IMR-90 (cell line): ENCODE measurements around the gene AKR1C2. TPM values are rescaled to one million over a fixed set of nuclear protein-coding genes. Genes with fewer than 3 reads are reported as not detected.
"Not testable (repeated sequence)": the region's sequence is repeated elsewhere in the genome, so short reads cannot be mapped to it uniquely, and the experiment has no call there.

Source experiments
- ATAC-seq: fragments of 200-7000 bp; cut with Tn5 transposase; 2 replicates; pipeline ENCODE4 v1.9.1; 2020; ENCODE audit warnings: low read depth, mild to moderate bottlenecking, moderate library complexity
- BruUV-seq: library from RNA; stranded (reverse); fragments of 400-500 nt; replicated peaks from 2 replicates; lab custom pipeline; 2021; lab: Mats Ljungman, UMichigan
- CTCF ChIA-PET: fragments of 300-600 bp; formaldehyde crosslinking; extraction: SDS; loops from one replicate; lab custom pipeline; 2021; ENCODE audit warnings: antibody characterized with exemption; lab: Yijun Ruan, JAX
- POLR2A ChIA-PET: fragments of 300-600 bp; sonication (Branson Sonifier 250); formaldehyde crosslinking; loops from one replicate; lab custom pipeline; 2022; ENCODE audit warnings: antibody characterized with exemption; ENCODE audit not compliant: unreplicated experiment; lab: Charles Lee
- DNase-seq: peaks from one replicate; pipeline ENCODE4 v3.0.0; 2013
- H2AFZ ChIP-seq: replicated peaks from 2 replicates; pipeline ENCODE3; 2013; ENCODE audit warnings: low read length, mild to moderate bottlenecking; ENCODE audit not compliant: poor library complexity
- H2AK5ac ChIP-seq: 2 replicates; pipeline ENCODE4 v1.6.1; 2013; ENCODE audit warnings: low read depth, low read length, inconsistent platforms
- H2AK9ac ChIP-seq: replicated peaks from 2 replicates; pipeline ENCODE3; 2013; ENCODE audit warnings: mild to moderate bottlenecking, low read depth, low read length, moderate library complexity; ENCODE audit not compliant: poor library complexity
- H2BK120ac ChIP-seq: 2 replicates; pipeline ENCODE4 v1.6.1; 2013; ENCODE audit warnings: low read depth, low read length, inconsistent platforms
- H2BK15ac ChIP-seq: 3 replicates; pipeline ENCODE4 v1.6.1; 2013; ENCODE audit warnings: low read depth, low read length, inconsistent platforms
- H2BK20ac ChIP-seq: 2 replicates; pipeline ENCODE4 v1.6.1; 2013; ENCODE audit warnings: low read depth, mild to moderate bottlenecking, inconsistent platforms, low read length, moderate library complexity
- H2BK5ac ChIP-seq: 2 replicates; pipeline ENCODE4 v1.6.1; 2013; ENCODE audit warnings: mild to moderate bottlenecking, low read depth, low read length, inconsistent platforms; ENCODE audit not compliant: poor library complexity, severe bottlenecking
- H3K14ac ChIP-seq: replicated peaks from 2 replicates; pipeline ENCODE4 v1.6.1; 2013; ENCODE audit warnings: low read depth, low read length, inconsistent platforms
- H3K18ac ChIP-seq: 2 replicates; pipeline ENCODE4 v1.6.1; 2013; ENCODE audit warnings: low read depth, low read length, control low read depth
- H3K23ac ChIP-seq: 2 replicates; pipeline ENCODE4 v1.6.1; 2013; ENCODE audit warnings: low read depth, low read length, inconsistent platforms
- H3K27ac ChIP-seq: 2 replicates; pipeline ENCODE4 v1.5.1; 2013; ENCODE audit warnings: mild to moderate bottlenecking, control low read depth, low read length; ENCODE audit not compliant: insufficient read depth
- H3K27me3 ChIP-seq: 2 replicates; pipeline ENCODE4 v1.6.1; 2013; ENCODE audit warnings: low read length; ENCODE audit not compliant: control insufficient read depth, insufficient read depth
- H3K36me3 ChIP-seq: 2 replicates; pipeline ENCODE4 v1.6.1; 2013; ENCODE audit warnings: low read length, mixed read lengths; ENCODE audit not compliant: control insufficient read depth, insufficient read depth
- H3K4ac ChIP-seq: 2 replicates; pipeline ENCODE4 v1.6.1; 2013; ENCODE audit warnings: low read depth, low read length, inconsistent platforms
- H3K4me1 ChIP-seq: 2 replicates; pipeline ENCODE4 v1.6.1; 2013; ENCODE audit warnings: low read length, mixed read lengths; ENCODE audit not compliant: control insufficient read depth, insufficient read depth
- H3K4me2 ChIP-seq: 2 replicates; pipeline ENCODE4 v1.6.1; 2013; ENCODE audit warnings: low read depth, mild to moderate bottlenecking, control low read depth, low read length, moderate library complexity
- H3K4me3 ChIP-seq: 2 replicates; pipeline ENCODE4 v1.5.1; 2013; ENCODE audit warnings: low read depth, mild to moderate bottlenecking, control low read depth, low read length, moderate library complexity; ENCODE audit not compliant: insufficient read depth
- H3K56ac ChIP-seq: 2 replicates; pipeline ENCODE4 v1.6.1; 2013; ENCODE audit warnings: low read length, inconsistent platforms; ENCODE audit not compliant: insufficient read depth; ENCODE audit errors: extremely low read depth
- H3K79me1 ChIP-seq, 2 experiments: 2 replicates each; pipeline ENCODE4 v1.6.1; 2013; ENCODE audit warnings: low read length in 2 of 2, inconsistent platforms in 1 of 2, low read depth in 1 of 2
- H3K9ac ChIP-seq: 2 replicates; pipeline ENCODE4 v1.6.1; 2013; ENCODE audit warnings: low read depth, low read length, control low read depth
- H3K9me1 ChIP-seq: 2 replicates; pipeline ENCODE4 v1.6.1; 2013; ENCODE audit warnings: low read length, inconsistent platforms; ENCODE audit not compliant: insufficient read depth
- H3K9me3 ChIP-seq: 2 replicates; pipeline ENCODE4 v1.6.1; 2013; ENCODE audit warnings: low read length; ENCODE audit not compliant: control insufficient read depth, insufficient read depth
- H4K20me1 ChIP-seq: 2 replicates; pipeline ENCODE4 v1.6.1; 2013; ENCODE audit warnings: low read length, inconsistent platforms; ENCODE audit not compliant: insufficient read depth
- H4K5ac ChIP-seq: 2 replicates; pipeline ENCODE4 v1.6.1; 2013; ENCODE audit warnings: mild to moderate bottlenecking, low read depth, low read length, control low read depth
- H4K8ac ChIP-seq, 2 experiments: 2 replicates each; pipeline ENCODE4 v1.6.1; 2013; ENCODE audit warnings: low read depth in 2 of 2, low read length in 2 of 2, control low read depth in 1 of 2, inconsistent platforms in 1 of 2
- H4K91ac ChIP-seq: 2 replicates; pipeline ENCODE4 v1.6.1; 2013; ENCODE audit warnings: low read depth, low read length, inconsistent platforms; ENCODE audit not compliant: insufficient read depth
- WGBS, 2 experiments: methylation state at CpG; one replicate each; pipeline versions ENCODE4 v1.1.5 to v1.1.7; 2013; ENCODE audit warnings: missing lambda C conversion rate in 2 of 2; ENCODE audit not compliant: insufficient read length in 1 of 2; ENCODE audit errors: extremely low coverage in 2 of 2; 5-methylcytosine and 5-hydroxymethylcytosine counted together
- dilution Hi-C: fragments of 300-500 bp; cut with HindIII; formaldehyde crosslinking; loops from one replicate; pipeline ENCODE4 v1.14.3; 2018; ENCODE audit warnings: low sequenced_read_pairs; ENCODE audit not compliant: unreplicated experiment
- in situ Hi-C: fragments of 300-500 bp; cut with MboI; formaldehyde crosslinking; loops from 3 replicates; pipeline ENCODE4 v1.14.3; 2019; ENCODE audit warnings: low sequenced_read_pairs, inconsistent platforms, mixed read lengths
- intact Hi-C: fragments of 100-400 bp; cut with micrococcal nuclease; formaldehyde crosslinking; loops from 2 replicates; pipeline ENCODE4 v1.10.0; 2022
- polyA plus RNA-seq, 3 experiments: library from polyadenylated mRNA; depleted of rRNA; stranded (reverse); fragments of >200 nt; gene quantifications; 2 replicates each; pipeline ENCODE4 v1.2.3, GENCODE V29; 2012; ENCODE audit warnings: low replicate concordance in 1 of 3
- total RNA-seq: library from RNA; depleted of rRNA; stranded (reverse); fragments of >200 nt; gene quantifications from 2 replicates; pipeline ENCODE4 v1.2.3, GENCODE V29; 2012

Gene AKR1C2
- total and polyA plus RNA-seq, 2 of the 4 experiments (the other 2 are of a cell fraction), result 0.36 to 1.0 TPM

DNA sequence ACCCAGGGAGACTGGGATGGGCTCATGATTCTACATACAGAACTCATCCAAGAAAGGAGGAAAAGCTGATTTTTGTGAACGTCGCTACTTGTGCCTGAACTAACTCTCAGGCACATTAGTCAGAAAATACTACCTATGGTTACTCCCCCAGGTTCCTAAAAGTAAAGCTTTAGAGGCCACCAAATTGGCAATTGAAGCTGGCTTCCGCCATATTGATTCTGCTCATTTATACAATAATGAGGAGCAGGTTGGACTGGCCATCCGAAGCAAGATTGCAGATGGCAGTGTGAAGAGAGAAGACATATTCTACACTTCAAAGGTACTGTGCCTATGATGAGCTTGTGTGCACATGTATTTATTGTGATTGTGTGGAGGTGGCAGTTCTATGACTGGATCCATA lies 37.9 kb downstream of the AKR1C2 start:
- H3K14ac ChIP-seq, H2BK5ac ChIP-seq, H2AFZ ChIP-seq, dilution Hi-C loops, H3K9me1 ChIP-seq, H3K27me3 ChIP-seq, BruUV-seq, H2BK120ac ChIP-seq, ATAC-seq, H2BK20ac ChIP-seq, DNase-seq, POLR2A ChIA-PET, H4K5ac ChIP-seq, H3K9ac ChIP-seq, H3K79me1 ChIP-seq, H3K4me2 ChIP-seq, H4K8ac ChIP-seq, H3K4ac ChIP-seq, H3K27ac ChIP-seq, H3K23ac ChIP-seq, H4K91ac ChIP-seq, H2AK5ac ChIP-seq, H2BK15ac ChIP-seq, H3K4me1 ChIP-seq, H3K4me3 ChIP-seq, H4K20me1 ChIP-seq, H3K18ac ChIP-seq, H3K36me3 ChIP-seq, intact Hi-C loops, H3K56ac ChIP-seq, H3K9me3 ChIP-seq, H2AK9ac ChIP-seq, in situ Hi-C loops: not testable (repeated sequence)
- CTCF ChIA-PET, result interaction anchor here (0.6 to 1.6 kb wide), 2 partner anchors 116 to 464 kb away, joined by 4 to 5 read pairs; no protein-coding TSS in a partner anchor
- WGBS, 2 experiments, result no CpG with 5 or more reads among the region's 4 CpGs

DNA sequence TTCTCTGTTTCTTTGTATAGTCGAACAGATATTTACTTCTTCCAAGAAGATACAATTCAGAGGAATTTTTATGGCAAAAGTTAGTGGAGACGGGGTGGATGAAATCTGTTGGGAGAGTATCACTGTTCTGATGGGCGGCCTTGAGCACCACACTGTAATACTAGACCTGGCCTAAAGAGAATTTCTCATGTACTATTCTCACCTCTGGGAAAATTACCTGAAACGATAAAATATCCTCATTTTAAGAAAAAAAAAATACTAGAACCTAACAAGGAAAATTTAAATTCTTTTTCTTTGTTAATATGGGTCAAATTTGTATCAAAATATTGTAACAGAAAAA lies 39.9 kb downstream of the AKR1C2 start:
- H3K27ac ChIP-seq, H3K4me2 ChIP-seq, H3K4me3 ChIP-seq, H3K4ac ChIP-seq, DNase-seq, H4K20me1 ChIP-seq, H2AK9ac ChIP-seq, in situ Hi-C loops, H4K5ac ChIP-seq, ATAC-seq, H2BK120ac ChIP-seq, H3K18ac ChIP-seq, H4K8ac ChIP-seq, H2BK15ac ChIP-seq, H2AFZ ChIP-seq, H3K79me1 ChIP-seq, BruUV-seq, dilution Hi-C loops, H2AK5ac ChIP-seq, H3K36me3 ChIP-seq, H2BK5ac ChIP-seq, H3K9ac ChIP-seq, H3K56ac ChIP-seq, H4K91ac ChIP-seq, H3K4me1 ChIP-seq, H2BK20ac ChIP-seq, H3K27me3 ChIP-seq, H3K9me1 ChIP-seq, H3K14ac ChIP-seq, H3K9me3 ChIP-seq, H3K23ac ChIP-seq: not testable (repeated sequence)
- ChIA-PET POLR2A (interaction anchor here (0.6 kb wide), 1 partner anchor 132 kb away, joined by 10 read pairs; no protein-coding TSS in a partner anchor), CTCF (interaction anchor here (0.7 kb wide), 2 partner anchors 18 to 76 kb away, joined by 4 read pairs; no protein-coding TSS in a partner anchor)
- intact Hi-C loops, result loop anchor here (5.0 kb wide), 1 partner anchor 116 kb away; no protein-coding TSS in a partner anchor
- no CpG with 5 or more reads among the region's 4 CpGs for WGBS, 2 experiments
